Gastrocnemius medialis (tissue), 4 donors: ENCODE results near the gene PCOLCE2. TPM values are rescaled to one million over a fixed set of nuclear protein-coding genes. Genes with fewer than 3 reads are reported as not detected.

ENCODE experiments used
- ATAC-seq, 2 donors: fragments of 150-250 bp; one replicate each; pipeline ENCODE4 v1.9.1; 2016
- DNase-seq, 2 donors: peaks; one replicate each; pipeline ENCODE4 v3.0.0-alpha.2; 2019
- H3K27ac ChIP-seq, 4 donors: fragments of 200-600 bp; sonication (generic); 1 replicate in 1 of 4; 2 replicates in 3 of 4; pipeline ENCODE4 v1.5.1; 2016 to 2018; ENCODE audit warnings: mild to moderate bottlenecking in 2 of 4, moderate library complexity in 1 of 4
- H3K27me3 ChIP-seq, 3 donors: fragments of 200-600 bp; sonication (generic) in 2 of 3; 1 replicate in 1 of 3; 2 replicates in 2 of 3; pipeline versions ENCODE4 v1.5.1 to v1.6.0; 2016 to 2019; ENCODE audit warnings: mild to moderate bottlenecking in 1 of 3, moderate library complexity in 1 of 3
- H3K36me3 ChIP-seq, 2 donors: fragments of 200-600 bp; sonication (generic) in 1 of 2; one replicate each; pipeline ENCODE4 v1.5.1; 2017 to 2018
- H3K4me1 ChIP-seq, 2 donors: fragments of 200-600 bp; sonication (generic) in 1 of 2; one replicate each; pipeline ENCODE4 v1.5.1; 2016 to 2017; ENCODE audit warnings: mild to moderate bottlenecking in 2 of 2
- H3K4me3 ChIP-seq, 4 donors: fragments of 200-600 bp; sonication (generic) in 3 of 4; 1 replicate in 1 of 4; 2 replicates in 3 of 4; pipeline ENCODE4 v1.5.1; 2016 to 2019; ENCODE audit warnings: mild to moderate bottlenecking in 2 of 4
- H3K9me3 ChIP-seq, 3 donors: fragments of 200-600 bp; sonication (generic) in 2 of 3; 1 replicate in 1 of 3; 2 replicates in 2 of 3; pipeline ENCODE4 v1.5.1; 2016 to 2019
- CTCF ChIP-seq, 5 experiments: fragments of 450-650 bp in 3 of 5; fragments of 200-600 bp in 2 of 5; sonication (generic) in 2 of 5; IDR thresholded peaks in 4 of 5; conservative IDR thresholded peaks in 1 of 5; 1 replicate in 4 of 5; 2 replicates in 1 of 5; pipeline ENCODE4 v1.5.1; 2016 to 2019; ENCODE audit warnings: antibody characterized with exemption in 5 of 5, mild to moderate bottlenecking in 3 of 5, moderate library complexity in 3 of 5
- POLR2A ChIP-seq, 2 donors: fragments of 450-650 bp; IDR thresholded peaks; one replicate each; pipeline ENCODE4 v1.6.1; 2017; ENCODE audit warnings: antibody characterized with exemption in 2 of 2, mild to moderate bottlenecking in 2 of 2, moderate library complexity in 2 of 2
- in situ Hi-C, 4 donors: fragments of 200-750 bp; cut with MboI; loops; one replicate each; pipeline versions ENCODE4 v1.15.0 to v1.8.0; 2017; ENCODE audit warnings: low sequenced_read_pairs in 4 of 4
- intact Hi-C: fragments of 100-400 bp; cut with DNase I; formaldehyde crosslinking; loops from one replicate; pipeline ENCODE4 v1.15.1; 2023; ENCODE audit warnings: low total_unique reads
- total RNA-seq, 4 donors: library from RNA; depleted of rRNA; stranded (reverse); fragments of >200 nt; gene quantifications; one replicate each; pipeline versions ENCODE4 v1.1.0 to v1.2.3, GENCODE V29; 2016

PCOLCE2 gene
- total RNA-seq, 4 donors from 2014 or later: 2.5 to 17.2 (median 4.0) TPM

- H3K36me3 ChIP-seq: no peaks in the 10 kb centered on the region
- no peaks in the 10 kb centered on the region for H3K9me3 ChIP-seq
- intact Hi-C loops: no loop called here
- ATAC-seq: no peak
- no peaks in the 10 kb centered on the region for H3K4me1 ChIP-seq
- no peak for DNase-seq
- TF ChIP-seq CTCF (IDR thresholded peaks at IDR 0.05 in 4 of 5, conservative IDR thresholded peaks at IDR 0.05 in 1 of 5) (no peak), POLR2A (IDR thresholded peaks at IDR 0.05) (no peak)
- no peak overlapping the region for H3K4me3 ChIP-seq
- no peak overlapping the region for H3K27ac ChIP-seq
- in situ Hi-C loops: no loop called here
- no peaks in the 10 kb centered on the region for H3K27me3 ChIP-seq
Observed at GRCh38 chr3:142861926-142862325, 27.0 kb downstream of the PCOLCE2 start.

- in situ Hi-C loops: no loop called here
- H3K27me3 ChIP-seq: no peaks in the 10 kb centered on the region
- H3K9me3 ChIP-seq: no peaks in the 10 kb centered on the region
- intact Hi-C loops: no loop called here
- ATAC-seq (no peak), DNase-seq (no peak)
- no peak overlapping the region for H3K4me3 ChIP-seq
- no peaks in the 10 kb centered on the region for H3K4me1 ChIP-seq
- H3K27ac ChIP-seq: no peak overlapping the region
- H3K36me3 ChIP-seq: no peaks in the 10 kb centered on the region
- no peak for TF ChIP-seq CTCF (IDR thresholded peaks at IDR 0.05 in 4 of 5, conservative IDR thresholded peaks at IDR 0.05 in 1 of 5)
- TF ChIP-seq POLR2A (IDR thresholded peaks at IDR 0.05): no peak
Observed at GRCh38 chr3:142858043-142858442, 30.8 kb downstream of the PCOLCE2 start.

GRCh38 chr3:142857056-142857455, 31.8 kb downstream of the PCOLCE2 start:
- H3K9me3 ChIP-seq: no peaks in the 10 kb centered on the region
- no peaks in the 10 kb centered on the region for H3K36me3 ChIP-seq
- no peaks in the 10 kb centered on the region for H3K27me3 ChIP-seq
- intact Hi-C loops (no loop called here), in situ Hi-C loops (no loop called here)
- H3K27ac ChIP-seq: peak overlapping the region in 2 of 4 donors; percentile 41 to 51
- H3K4me1 ChIP-seq: no peaks in the 10 kb centered on the region
- DNase-seq (peak; percentile 41 to 71), ATAC-seq (peak; percentile 73 to 97)
- TF ChIP-seq CTCF (IDR thresholded peaks at IDR 0.05 in 4 of 5, conservative IDR thresholded peaks at IDR 0.05 in 1 of 5) (peak in 2 of 5 experiments; percentile 20 to 31), POLR2A (IDR thresholded peaks at IDR 0.05) (no peak)
- no peak overlapping the region for H3K4me3 ChIP-seq

- H3K27ac ChIP-seq: no peak overlapping the region
- H3K4me1 ChIP-seq: no peaks in the 10 kb centered on the region
- H3K4me3 ChIP-seq: no peak overlapping the region
- H3K9me3 ChIP-seq: no peaks in the 10 kb centered on the region
- in situ Hi-C loops: no loop called here
- no peak for ATAC-seq
- no peak for DNase-seq
- no peaks in the 10 kb centered on the region for H3K27me3 ChIP-seq
- H3K36me3 ChIP-seq: no peaks in the 10 kb centered on the region
- TF ChIP-seq CTCF (IDR thresholded peaks at IDR 0.05 in 4 of 5, conservative IDR thresholded peaks at IDR 0.05 in 1 of 5) (no peak), POLR2A (IDR thresholded peaks at IDR 0.05) (no peak)
- intact Hi-C loops: no loop called here
Observed at GRCh38 chr3:142853270-142854168, 35.4 kb downstream of the PCOLCE2 start.
